ENCODE measurements around the gene CCDC144A. TPM values are rescaled to one million over a fixed set of nuclear protein-coding genes. Genes with fewer than 3 reads are reported as not detected.
"Not testable (repeated sequence)": the region's sequence is repeated elsewhere in the genome, so short reads cannot be mapped to it uniquely, and the experiment has no call there.

The CCDC144A gene
- total RNA-seq, 1 experiment from 2014 or later = 0.20 TPM

GRCh38 chr17:16768290-16769175 is 78.5 kb downstream of the CCDC144A start:
- H3K9me2 ChIP-seq (ENCODE audit: insufficient read depth); POLR2A ChIA-PET; RAD21 ChIA-PET (ENCODE audit: low non-redundant PET in 1 of 2, low total read pairs in 2 of 2, uncharacterized antibody in 2 of 2, unreplicated experiment in 2 of 2); H3K36me3 ChIP-seq (ENCODE audit: control insufficient read depth in 1 of 2, insufficient read depth in 2 of 2, low read length in 2 of 2); intact Hi-C loops (cut with micrococcal nuclease); H3K9me3 ChIP-seq (ENCODE audit: control insufficient read depth in 1 of 2, insufficient read depth in 1 of 2, low read depth in 1 of 2, low read length in 2 of 2); CTCF ChIA-PET; H2AFZ ChIP-seq (ENCODE audit: low read depth, low read length, poor library complexity, severe bottlenecking); H3K4me2 ChIP-seq (ENCODE audit: low read length); H3K79me2 ChIP-seq (ENCODE audit: insufficient read depth, low read length); H3K27ac ChIP-seq (ENCODE audit: low read depth, low read length); H3K9ac ChIP-seq (ENCODE audit: low read length); DNase-seq (ENCODE audit: low read depth, low spot score); H4K20me1 ChIP-seq (ENCODE audit: insufficient read depth); H3K4me1 ChIP-seq (ENCODE audit: control insufficient read depth in 1 of 2, insufficient read depth in 2 of 2, low read length in 2 of 2); ATAC-seq; BruUV-seq (replicated peaks); H3K27me3 ChIP-seq (ENCODE audit: insufficient read depth, low read length); H3K4me3 ChIP-seq (replicated peaks in 1 of 2; ENCODE audit: low read depth in 1 of 2, low read length in 2 of 2): not testable (repeated sequence)

DNA sequence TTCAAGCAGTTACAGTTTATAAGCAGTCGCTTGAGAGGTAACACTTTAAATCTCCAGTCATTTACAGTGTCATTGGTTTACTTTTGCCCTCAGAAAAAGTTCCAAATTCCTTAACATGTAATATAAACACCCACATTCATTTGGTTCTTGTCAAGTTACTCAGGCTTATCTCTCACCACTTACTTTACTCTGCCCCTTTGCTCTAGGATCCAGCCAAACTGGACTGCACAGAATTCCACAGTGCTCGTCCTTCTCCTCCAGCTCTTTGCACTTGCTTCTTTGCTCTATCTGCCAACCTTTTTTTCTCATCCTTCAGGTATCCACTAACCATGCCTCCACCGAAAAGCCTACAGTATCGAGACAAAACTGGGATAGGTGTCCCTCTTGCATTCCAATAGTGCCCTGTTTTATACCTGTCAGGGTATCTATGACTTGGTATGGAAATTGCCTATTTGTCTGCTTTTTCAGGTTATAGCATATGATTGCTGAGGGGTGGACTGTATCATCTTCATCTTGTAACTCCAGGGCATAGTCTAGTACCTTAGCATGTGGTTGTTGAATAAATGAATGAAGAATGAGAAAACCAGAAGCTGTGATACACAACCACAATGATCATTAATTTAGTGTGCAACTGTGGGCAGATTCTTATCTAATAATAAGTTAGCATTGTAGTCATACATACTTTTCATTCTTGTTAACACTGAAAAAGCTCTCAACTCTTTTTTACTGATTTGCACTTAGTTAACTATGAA is 82.5 kb downstream of the CCDC144A start:
- intact Hi-C loops (cut with micrococcal nuclease); POLR2A ChIA-PET; H3K4me2 ChIP-seq (ENCODE audit: low read length); H3K9me3 ChIP-seq (ENCODE audit: control insufficient read depth in 1 of 2, insufficient read depth in 1 of 2, low read depth in 1 of 2, low read length in 2 of 2); H3K4me1 ChIP-seq (ENCODE audit: control insufficient read depth in 1 of 2, insufficient read depth in 2 of 2, low read length in 2 of 2); ATAC-seq; DNase-seq (ENCODE audit: low read depth, low spot score); H3K27me3 ChIP-seq (ENCODE audit: insufficient read depth, low read length); H3K79me2 ChIP-seq (ENCODE audit: insufficient read depth, low read length); H4K20me1 ChIP-seq (ENCODE audit: insufficient read depth); BruUV-seq (replicated peaks); H3K9ac ChIP-seq (ENCODE audit: low read length); H3K27ac ChIP-seq (ENCODE audit: low read depth, low read length); RAD21 ChIA-PET (ENCODE audit: low non-redundant PET in 1 of 2, low total read pairs in 2 of 2, uncharacterized antibody in 2 of 2, unreplicated experiment in 2 of 2); H3K36me3 ChIP-seq (ENCODE audit: control insufficient read depth in 1 of 2, insufficient read depth in 2 of 2, low read length in 2 of 2); H3K9me2 ChIP-seq (ENCODE audit: insufficient read depth); H2AFZ ChIP-seq (ENCODE audit: low read depth, low read length, poor library complexity, severe bottlenecking); CTCF ChIA-PET; H3K4me3 ChIP-seq (replicated peaks in 1 of 2; ENCODE audit: low read depth in 1 of 2, low read length in 2 of 2): not testable (repeated sequence)

GRCh38 chr17:16773146-16773522 is 83.1 kb downstream of the CCDC144A start:
- ATAC-seq; H2AFZ ChIP-seq (ENCODE audit: low read depth, low read length, poor library complexity, severe bottlenecking); H3K4me2 ChIP-seq (ENCODE audit: low read length); intact Hi-C loops (cut with micrococcal nuclease); H3K36me3 ChIP-seq (ENCODE audit: control insufficient read depth in 1 of 2, insufficient read depth in 2 of 2, low read length in 2 of 2); RAD21 ChIA-PET (ENCODE audit: low non-redundant PET in 1 of 2, low total read pairs in 2 of 2, uncharacterized antibody in 2 of 2, unreplicated experiment in 2 of 2); CTCF ChIA-PET; H3K27ac ChIP-seq (ENCODE audit: low read depth, low read length); POLR2A ChIA-PET; H3K4me1 ChIP-seq (ENCODE audit: control insufficient read depth in 1 of 2, insufficient read depth in 2 of 2, low read length in 2 of 2); H3K9me3 ChIP-seq (ENCODE audit: control insufficient read depth in 1 of 2, insufficient read depth in 1 of 2, low read depth in 1 of 2, low read length in 2 of 2); H3K79me2 ChIP-seq (ENCODE audit: insufficient read depth, low read length); DNase-seq (ENCODE audit: low read depth, low spot score); H3K27me3 ChIP-seq (ENCODE audit: insufficient read depth, low read length); H4K20me1 ChIP-seq (ENCODE audit: insufficient read depth); H3K4me3 ChIP-seq (replicated peaks in 1 of 2; ENCODE audit: low read depth in 1 of 2, low read length in 2 of 2); BruUV-seq (replicated peaks); H3K9ac ChIP-seq (ENCODE audit: low read length); H3K9me2 ChIP-seq (ENCODE audit: insufficient read depth): not testable (repeated sequence)

DNA sequence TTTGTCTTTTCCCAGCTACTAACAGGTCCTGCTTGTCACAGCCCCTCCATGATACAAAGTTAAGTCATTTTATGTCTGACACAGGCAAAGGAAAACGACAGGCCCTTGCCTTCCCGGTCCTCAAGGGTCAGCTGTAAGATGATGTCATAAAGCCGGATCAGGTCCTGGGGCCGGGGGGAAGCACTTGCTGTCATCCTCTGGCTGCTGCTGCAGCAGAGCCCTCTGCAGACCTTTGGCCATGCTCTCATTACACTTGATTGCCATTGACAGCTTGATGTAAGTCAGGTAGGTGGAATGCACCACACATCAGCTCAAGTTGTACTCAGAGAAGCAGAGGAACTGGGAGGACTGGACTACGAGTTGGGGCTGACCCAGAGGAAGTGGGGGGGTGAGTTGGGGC is 97.8 kb downstream of the CCDC144A start:
- H3K4me3 ChIP-seq (replicated peaks in 1 of 2; ENCODE audit: low read depth in 1 of 2, low read length in 2 of 2); H3K4me2 ChIP-seq (ENCODE audit: low read length); BruUV-seq (replicated peaks); H3K9me3 ChIP-seq (ENCODE audit: control insufficient read depth in 1 of 2, insufficient read depth in 1 of 2, low read depth in 1 of 2, low read length in 2 of 2); H3K79me2 ChIP-seq (ENCODE audit: insufficient read depth, low read length); H3K27ac ChIP-seq (ENCODE audit: low read depth, low read length); H3K9ac ChIP-seq (ENCODE audit: low read length); H3K36me3 ChIP-seq (ENCODE audit: control insufficient read depth in 1 of 2, insufficient read depth in 2 of 2, low read length in 2 of 2); CTCF ChIA-PET; POLR2A ChIA-PET; H2AFZ ChIP-seq (ENCODE audit: low read depth, low read length, poor library complexity, severe bottlenecking); RAD21 ChIA-PET (ENCODE audit: low non-redundant PET in 1 of 2, low total read pairs in 2 of 2, uncharacterized antibody in 2 of 2, unreplicated experiment in 2 of 2); ATAC-seq; intact Hi-C loops (cut with micrococcal nuclease); H4K20me1 ChIP-seq (ENCODE audit: insufficient read depth); H3K4me1 ChIP-seq (ENCODE audit: control insufficient read depth in 1 of 2, insufficient read depth in 2 of 2, low read length in 2 of 2); DNase-seq (ENCODE audit: low read depth, low spot score); H3K27me3 ChIP-seq (ENCODE audit: insufficient read depth, low read length); H3K9me2 ChIP-seq (ENCODE audit: insufficient read depth): not testable (repeated sequence)

All from HCT116 (cell line).